K562 (cell line): ENCODE measurements around the gene GLRX3. TPM values are rescaled to one million over a fixed set of nuclear protein-coding genes. Genes with fewer than 3 reads are reported as not detected.

ENCODE experiments used
- ARID3B ChIP-seq: fragments of 250-450 bp; sonication (Bioruptor Pico); IDR thresholded peaks from 2 replicates; pipeline ENCODE4 v1.4.0; 2020; ENCODE audit warnings: borderline replicate concordance
- ATF7 ChIP-seq: fragments of 450-650 bp; IDR thresholded peaks from 2 replicates; pipeline ENCODE4 v1.7.1; 2014; ENCODE audit warnings: mild to moderate bottlenecking, moderate library complexity
- CBX1 ChIP-seq: sonication (generic); IDR thresholded peaks from 2 replicates; pipeline ENCODE4 v1.6.1; 2016; ENCODE audit warnings: antibody characterized with exemption, low read depth, mild to moderate bottlenecking
- CEBPZ ChIP-seq: fragments of 150-350 bp; IDR thresholded peaks from 2 replicates; pipeline ENCODE4 v1.6.1; 2014; ENCODE audit warnings: low read depth, mild to moderate bottlenecking, low read length, borderline replicate concordance
- GATAD2B ChIP-seq: fragments of 450-650 bp; IDR thresholded peaks from 2 replicates; pipeline ENCODE4 v1.6.1; 2017; ENCODE audit warnings: mild to moderate bottlenecking, borderline replicate concordance
- HDGF ChIP-seq: fragments of 450-650 bp; IDR thresholded peaks from 2 replicates; pipeline ENCODE4 v1.6.1; 2016
- HMG20B ChIP-seq: fragments of 250-450 bp; sonication (Bioruptor Pico); IDR thresholded peaks from 2 replicates; pipeline ENCODE4 v1.5.0; 2021; ENCODE audit warnings: mild to moderate bottlenecking
- HMGN3 ChIP-seq: IDR thresholded peaks from 2 replicates; pipeline ENCODE4 v1.6.1; 2011; ENCODE audit warnings: borderline replicate concordance, low read depth, mild to moderate bottlenecking, mixed read lengths, low read length; ENCODE audit not compliant: insufficient read length; ENCODE audit errors: extremely low read depth
- HNRNPK ChIP-seq: fragments of 200-400 bp; formaldehyde crosslinking; IDR thresholded peaks from one replicate; pipeline ENCODE4 v1.6.1; 2018; ENCODE audit warnings: mild to moderate bottlenecking, low read depth, low read length; ENCODE audit not compliant: poor library complexity, severe bottlenecking
- MAZ ChIP-seq, 2 experiments: fragments of 450-650 bp in 1 of 2; sonication (generic) in 1 of 2; formaldehyde crosslinking; IDR thresholded peaks in 1 of 2; conservative IDR thresholded peaks in 1 of 2; 2 replicates each; pipeline versions ENCODE4 v1.4.0 to v1.5.0; 2020; ENCODE audit warnings: mild to moderate bottlenecking in 1 of 2, missing genetic modification reagents in 1 of 2
- NR4A1 ChIP-seq, 2 experiments: fragments of 250-450 bp in 1 of 2; fragments of 450-650 bp in 1 of 2; sonication (Bioruptor Pico) in 1 of 2; IDR thresholded peaks; 2 replicates each; pipeline versions ENCODE4 v1.4.0 to v1.6.1; 2016 to 2020; ENCODE audit warnings: mild to moderate bottlenecking in 2 of 2, missing compliant biosample characterization in 1 of 2, missing genetic modification characterization in 1 of 2, moderate library complexity in 1 of 2
- PYGO2 ChIP-seq: fragments of 450-650 bp; IDR thresholded peaks from 2 replicates; pipeline ENCODE4 v1.6.1; 2016; ENCODE audit warnings: mild to moderate bottlenecking, missing genetic modification characterization, moderate library complexity, missing compliant biosample characterization
- RBFOX2 ChIP-seq: fragments of 200-400 bp; formaldehyde crosslinking; IDR thresholded peaks from 2 replicates; pipeline ENCODE4 v1.6.1; 2017; ENCODE audit warnings: low read depth, mild to moderate bottlenecking, low read length, moderate library complexity
- SMARCC2 ChIP-seq: fragments of 450-650 bp; IDR thresholded peaks from 2 replicates; pipeline ENCODE4 v1.6.1; 2017; ENCODE audit warnings: antibody characterized with exemption, moderate library complexity, mild to moderate bottlenecking, low read depth
- TBP ChIP-seq: optimal IDR thresholded peaks from 2 replicates; pipeline ENCODE3; 2011; ENCODE audit warnings: low read depth, low read length, improper control_type of control experiment
- TCF3 ChIP-seq: sonication (generic); formaldehyde crosslinking; IDR thresholded peaks from 2 replicates; pipeline ENCODE4 v1.4.0; 2020; ENCODE audit warnings: mild to moderate bottlenecking, missing genetic modification reagents
- TFAM ChIP-seq: fragments of 250-450 bp; sonication (Bioruptor Pico); conservative IDR thresholded peaks from 2 replicates; pipeline ENCODE4 v1.5.0; 2021; ENCODE audit warnings: mild to moderate bottlenecking, moderate library complexity
- THAP7 ChIP-seq: fragments of 250-450 bp; sonication (Bioruptor Pico); IDR thresholded peaks from 2 replicates; pipeline ENCODE4 v1.5.0; 2021
- ZFPM2 ChIP-seq: fragments of 250-450 bp; sonication (Bioruptor Pico); IDR thresholded peaks from 2 replicates; pipeline ENCODE4 v1.5.1; 2022; ENCODE audit warnings: mild to moderate bottlenecking
- ZNF175 ChIP-seq: fragments of 200-800 bp; sonication (Bioruptor generic); IDR thresholded peaks from 2 replicates; pipeline ENCODE4 v1.6.1; 2016; ENCODE audit warnings: low read depth, mild to moderate bottlenecking, missing genetic modification characterization, missing compliant biosample characterization
- ZNF384 ChIP-seq: IDR thresholded peaks from 2 replicates; pipeline ENCODE4 v1.6.1; 2012; ENCODE audit warnings: low read depth, low read length, improper control_type of control experiment
- polyA plus RNA-seq, 8 experiments: library from polyadenylated mRNA; depleted of rRNA in 4 of 8; stranded (reverse) in 5 of 8; unstranded in 3 of 8; fragments of >200 nt; fragmentation: Nextera tagmentation in 2 of 8; fragmentation: Illumina TruSeq in 1 of 8; extraction: Ambion mirVana in 2 of 8; extraction: Trizol in 1 of 8; gene quantifications; 2 replicates each; pipeline versions ENCODE4 v1.2.1 to v1.2.3, GENCODE V29; 2011 to 2014; ENCODE audit warnings: inconsistent platforms in 1 of 8, missing spikeins in 1 of 8
- total RNA-seq, 7 experiments: library from RNA; depleted of rRNA in 6 of 7; stranded (reverse); fragments of >200 nt in 6 of 7; fragmentation: Illumina TruSeq in 2 of 7; extraction: Trizol in 2 of 7; gene quantifications; 2 replicates each; pipeline versions ENCODE4 v1.2.1 to v1.2.3, GENCODE V29; 2011 to 2021; ENCODE audit warnings: low replicate concordance in 1 of 7

Gene GLRX3
- total and polyA plus RNA-seq, 9 of the 15 experiments (the other 6 are each of a cell fraction or from before 2014, with no cell fraction given): 115 to 190 (median 169) TPM

- TF ChIP-seq ARID3B (CRISPR knock-in tag): no peak
- peak; percentile 85 for TF ChIP-seq RBFOX2
- no peak for TF ChIP-seq HDGF
- TF ChIP-seq SMARCC2: no peak
- no peak for TF ChIP-seq ZNF384
- TF ChIP-seq PYGO2 (tag): no peak
- no peak for TF ChIP-seq CEBPZ
- TF ChIP-seq ATF7: peak; percentile 33; the same call in 1 of the 2 replicates
- TF ChIP-seq CBX1: peak; percentile 65; the same call in 1 of the 2 replicates
- no peak for TF ChIP-seq TFAM (CRISPR knock-in tag)
- TF ChIP-seq MAZ (CRISPR knock-in tag; conservative IDR thresholded peaks at IDR 0.05 in 1 of 2, IDR thresholded peaks at IDR 0.05 in 1 of 2): peak; percentile 30 to 61; a peak in 3 of 4 replicates
- TF ChIP-seq TBP: peak; percentile 36
- TF ChIP-seq GATAD2B: no peak
- TF ChIP-seq TCF3: no peak
- TF ChIP-seq HMG20B (CRISPR knock-in tag): no peak
- no peak for TF ChIP-seq THAP7 (CRISPR knock-in tag)
- TF ChIP-seq HNRNPK: no peak
- TF ChIP-seq NR4A1 (CRISPR knock-in tag; IDR thresholded peaks at IDR 0.05): no peak
- no peak for TF ChIP-seq NR4A1 (tag; IDR thresholded peaks at IDR 0.05)
- TF ChIP-seq HMGN3: peak; percentile 40
- TF ChIP-seq ZFPM2 (CRISPR knock-in tag): no peak
- TF ChIP-seq ZNF175 (CRISPR knock-in tag): no peak
Measured at GRCh38 chr10:130110246-130111112, 25.7 kb upstream of the GLRX3 start, which contains the start of gene C10orf143 (continued).
